Psoas muscle (tissue), 8 donors: ENCODE data around the gene HLTF. TPM values are rescaled to one million over a fixed set of nuclear protein-coding genes. Genes with fewer than 3 reads are reported as not detected.

Source experiments
- ATAC-seq, 4 donors: fragments of 200-7000 bp; cut with Tn5 transposase; one replicate each; pipeline ENCODE4 v1.9.1; 2020; ENCODE audit warnings: moderate library complexity in 3 of 4, mild to moderate bottlenecking in 2 of 4
- DNase-seq, 2 donors: peaks; one replicate each; pipeline ENCODE4 v3.0.0-alpha.2; 2020
- H3K27ac ChIP-seq: fragments of 200-600 bp; one replicate; pipeline ENCODE4 v1.8.0; 2022
- H3K27me3 ChIP-seq, 3 donors: fragments of 200-600 bp in 1 of 3; one replicate each; pipeline versions ENCODE4 v1.6.1 to v1.8.0; 2013 to 2022; ENCODE audit warnings: low read length in 2 of 3, mild to moderate bottlenecking in 2 of 3, moderate library complexity in 1 of 3; ENCODE audit not compliant: insufficient read depth in 3 of 3
- H3K36me3 ChIP-seq, 2 donors: fragments of 200-600 bp in 1 of 2; one replicate each; pipeline versions ENCODE4 v1.6.1 to v1.8.0; 2013 to 2022; ENCODE audit warnings: low read depth in 1 of 2, mild to moderate bottlenecking in 1 of 2, moderate library complexity in 1 of 2; ENCODE audit not compliant: insufficient read depth in 1 of 2
- H3K4me1 ChIP-seq: fragments of 200-600 bp; one replicate; pipeline ENCODE4 v1.8.0; 2022
- H3K4me3 ChIP-seq: fragments of 200-600 bp; one replicate; pipeline ENCODE4 v1.8.0; 2022; ENCODE audit warnings: mild to moderate bottlenecking
- H3K9me3 ChIP-seq: fragments of 200-600 bp; one replicate; pipeline ENCODE4 v1.8.0; 2022
- WGBS, 3 donors: extraction: QIAGEN DNeasy Blood & Tissue Kit; methylation state at CpG; one replicate each; pipeline versions ENCODE4 v1.1.6 to v1.1.7; 2013; 5-methylcytosine and 5-hydroxymethylcytosine counted together
- intact Hi-C, 2 donors: fragments of 100-400 bp; cut with DNase I; formaldehyde crosslinking; loops; one replicate each; pipeline versions ENCODE4 v1.11.0 to v1.14.2; 2022
- polyA plus RNA-seq, 3 donors: library from polyadenylated mRNA; stranded (reverse); fragments of 200-250 nt; gene quantifications; one replicate each; pipeline ENCODE4 v1.2.3, GENCODE V29; 2013
- total RNA-seq, 4 donors: library from RNA; stranded (reverse); fragmentation: NEBNext Ultra II Directional in 2 of 4; extraction: Animal tissue kit (Norgen Biotek cat#: 25700) in 2 of 4; gene quantifications; one replicate each; pipeline versions ENCODE4 v1.2.1 to v1.2.4, GENCODE V29; 2021 to 2023
- TF ChIP-seq, protein P1 (sequence below): fragments of 200-600 bp; IDR thresholded peaks from one replicate; pipeline ENCODE4 v1.8.0; 2022; ENCODE audit warnings: antibody characterized with exemption
- donor health status: healthy with polysubstance abuse.
- donor health status: DM: no; HTN: no; CAD: no; lungs with moderate emphysema.
- donor health status: Bipolar disorder and iron deficiency.
- donor health status: healthy.
- donor health status: DM: yes; HTN: yes; CAD: no.
- donor health status: DM: no; HTN: no; CAD: no.
- donor health status: DM: no; HTN: no; CAD: no.
- donor health status: DM: yes; HTN: yes; CAD: no.

HLTF gene
- total and polyA plus RNA-seq, 7 donors, result 2.8 to 10.1 (median 5.0) TPM

DNA sequence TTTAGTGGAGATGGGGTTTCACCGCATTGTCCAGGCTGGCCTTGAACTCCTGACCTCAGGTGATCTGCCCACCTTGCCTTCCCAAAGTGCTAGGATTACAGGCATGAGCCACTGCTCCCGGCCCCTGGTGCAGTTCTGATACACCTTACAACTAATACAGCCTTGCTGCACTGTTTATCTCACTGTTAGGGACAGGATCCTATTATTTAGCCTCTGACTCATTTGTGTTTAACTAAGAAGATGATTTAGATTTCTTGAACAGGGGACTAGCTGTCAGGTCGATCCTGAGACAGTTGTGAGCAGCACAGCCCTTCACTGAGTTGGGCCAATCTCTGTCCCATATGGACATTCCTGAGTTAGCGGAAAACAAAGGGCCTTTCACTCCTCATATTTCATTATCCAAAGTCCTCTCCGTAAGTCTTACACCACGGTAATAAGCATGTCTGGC, 75.8 kb downstream of the HLTF start:
- Histone ChIP-seq H3K27ac (peak overlapping the region; percentile 92), H3K4me3 (no peak overlapping the region), H3K36me3 (peaks cover 13 to 80% of the 10 kb centered on the region in 2 donors), H3K4me1 (peaks cover 74% of the 10 kb centered on the region), H3K27me3 (no peaks in the 10 kb centered on the region), H3K9me3 (no peaks in the 10 kb centered on the region)
- intact Hi-C loops, result loop anchor here in 1 of 2 donors (5.0 kb wide), 1 partner anchor 53 kb away; no protein-coding TSS in a partner anchor
- TF ChIP-seq, protein P1, sequence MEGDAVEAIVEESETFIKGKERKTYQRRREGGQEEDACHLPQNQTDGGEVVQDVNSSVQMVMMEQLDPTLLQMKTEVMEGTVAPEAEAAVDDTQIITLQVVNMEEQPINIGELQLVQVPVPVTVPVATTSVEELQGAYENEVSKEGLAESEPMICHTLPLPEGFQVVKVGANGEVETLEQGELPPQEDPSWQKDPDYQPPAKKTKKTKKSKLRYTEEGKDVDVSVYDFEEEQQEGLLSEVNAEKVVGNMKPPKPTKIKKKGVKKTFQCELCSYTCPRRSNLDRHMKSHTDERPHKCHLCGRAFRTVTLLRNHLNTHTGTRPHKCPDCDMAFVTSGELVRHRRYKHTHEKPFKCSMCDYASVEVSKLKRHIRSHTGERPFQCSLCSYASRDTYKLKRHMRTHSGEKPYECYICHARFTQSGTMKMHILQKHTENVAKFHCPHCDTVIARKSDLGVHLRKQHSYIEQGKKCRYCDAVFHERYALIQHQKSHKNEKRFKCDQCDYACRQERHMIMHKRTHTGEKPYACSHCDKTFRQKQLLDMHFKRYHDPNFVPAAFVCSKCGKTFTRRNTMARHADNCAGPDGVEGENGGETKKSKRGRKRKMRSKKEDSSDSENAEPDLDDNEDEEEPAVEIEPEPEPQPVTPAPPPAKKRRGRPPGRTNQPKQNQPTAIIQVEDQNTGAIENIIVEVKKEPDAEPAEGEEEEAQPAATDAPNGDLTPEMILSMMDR, result no peak
- 38 to 47% (median 41%) methylated on average over 6 of the region's 6 CpGs for WGBS, 3 donors
- no peak for DNase-seq
- peak; percentile 64 to 82 (median 76) for ATAC-seq

DNA sequence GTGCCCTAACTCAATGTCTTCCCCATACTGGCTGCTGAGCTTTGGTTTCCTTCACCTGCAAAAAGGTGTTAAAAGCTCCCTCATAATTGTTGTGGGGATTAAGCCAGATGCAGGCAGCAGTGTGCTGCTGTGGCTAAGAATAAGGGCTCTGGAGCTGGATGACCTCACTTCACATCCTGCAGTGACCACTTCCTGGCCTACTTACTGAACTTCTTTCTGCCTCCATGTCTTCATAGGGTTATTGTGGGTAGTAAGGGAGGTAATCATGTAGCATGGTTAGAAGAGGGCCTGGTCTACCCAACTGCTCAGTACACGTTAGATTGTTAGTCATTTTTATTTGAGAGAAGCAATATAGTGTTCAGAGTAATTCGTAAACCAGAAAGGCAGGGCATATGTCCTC, 76.6 kb downstream of the HLTF start:
- TF ChIP-seq, protein P1, result no peak
- intact Hi-C loops, result loop anchor here in 1 of 2 donors (5.0 kb wide), 1 partner anchor 52 kb away; no protein-coding TSS in a partner anchor
- DNase-seq (no peak), ATAC-seq (peak; percentile 39 to 61 (median 57))
- WGBS, 3 donors, result 88 to 97% (median 90%) methylated on average over 2 of the region's 2 CpGs
- H3K27ac ChIP-seq, result peak overlapping the region; percentile 92
- H3K36me3 ChIP-seq, result peaks cover 13 to 80% of the 10 kb centered on the region in 2 donors
- no peaks in the 10 kb centered on the region for H3K27me3 ChIP-seq
- H3K4me1 ChIP-seq, result peaks cover 73% of the 10 kb centered on the region
- H3K9me3 ChIP-seq, result no peaks in the 10 kb centered on the region
- no peak overlapping the region for H3K4me3 ChIP-seq

DNA sequence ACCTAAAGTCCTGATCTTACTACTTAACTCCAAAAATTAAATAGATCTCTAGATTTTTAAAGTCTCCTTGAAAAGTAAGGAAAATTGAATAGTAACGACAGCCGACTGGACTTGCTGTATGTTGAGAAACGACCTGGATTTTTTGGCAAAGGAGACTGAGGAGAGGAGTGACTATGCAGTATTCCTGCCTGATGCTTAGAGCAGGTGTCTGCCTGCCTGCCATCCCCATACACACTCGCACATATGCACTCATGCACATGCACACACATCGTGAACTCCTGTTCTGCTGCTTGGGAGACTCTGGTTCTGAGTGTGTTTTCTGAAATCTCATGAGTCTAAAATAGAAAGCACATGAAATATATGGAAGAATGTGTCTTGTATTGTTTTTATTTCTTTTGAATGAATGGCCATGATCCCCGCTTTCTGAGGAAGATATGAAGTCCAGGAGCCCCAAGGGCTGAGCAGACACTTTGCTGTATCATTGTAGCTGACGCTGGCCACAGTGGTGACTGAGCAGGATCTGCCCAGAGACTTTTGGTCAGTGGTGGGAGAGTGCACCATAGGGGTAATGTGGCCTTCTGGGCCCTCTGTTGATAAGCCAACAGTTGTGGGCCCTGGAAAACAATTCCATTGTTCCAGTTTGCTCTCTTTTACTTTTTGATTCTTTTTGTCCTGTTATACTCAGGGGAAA, 78.6 kb downstream of the HLTF start:
- H3K4me3 ChIP-seq, result no peak overlapping the region
- H3K9me3 ChIP-seq, result no peaks in the 10 kb centered on the region
- intact Hi-C loops, result no loop called here
- ATAC-seq, result peak; percentile 53 to 73 (median 60)
- 54 to 60% (median 56%) methylated on average over 7 of the region's 7 CpGs for WGBS, 3 donors
- TF ChIP-seq, protein P1, result no peak
- no peaks in the 10 kb centered on the region for H3K27me3 ChIP-seq
- peaks cover 82% of the 10 kb centered on the region for H3K4me1 ChIP-seq
- H3K36me3 ChIP-seq, result peaks cover 9 to 71% of the 10 kb centered on the region in 2 donors
- no peak for DNase-seq
- peak overlapping the region; percentile 92 for H3K27ac ChIP-seq

DNA sequence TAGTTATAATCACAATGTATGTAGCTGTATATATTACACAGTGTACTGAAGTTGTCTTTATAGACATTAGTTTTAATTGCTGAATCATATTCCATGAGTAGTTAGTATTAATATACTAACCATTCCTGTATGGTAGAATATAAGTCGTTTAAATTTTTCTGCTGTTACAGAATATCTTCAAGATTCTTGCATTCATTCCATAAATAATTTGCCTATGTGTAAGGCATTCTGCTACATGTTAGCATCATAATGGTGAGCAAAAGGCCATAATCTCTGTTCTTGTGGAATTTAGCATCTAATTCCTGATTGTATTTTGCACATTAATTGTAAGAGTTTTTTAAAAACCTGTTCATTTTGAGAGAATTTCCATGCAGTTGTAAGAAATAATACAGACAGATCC, 80.9 kb downstream of the HLTF start:
- H3K27me3 ChIP-seq, result no peaks in the 10 kb centered on the region
- H3K36me3 ChIP-seq, result peaks cover 9 to 56% of the 10 kb centered on the region in 2 donors
- peaks cover 85% of the 10 kb centered on the region for H3K4me1 ChIP-seq
- DNase-seq, result no peak
- intact Hi-C loops, result no loop called here
- H3K9me3 ChIP-seq, result no peaks in the 10 kb centered on the region
- TF ChIP-seq, protein P1, result no peak
- 55 to 67% (median 66%) methylated on average over 1 of the region's 1 CpG for WGBS, 3 donors
- H3K27ac ChIP-seq, result peak overlapping the region; percentile 92
- ATAC-seq, result no peak
- H3K4me3 ChIP-seq, result no peak overlapping the region
